HG03159 (cell line): Measurements from ENCODE around the gene PDE6B.
"Not testable (repeated sequence)": the region's sequence is repeated elsewhere in the genome, so short reads cannot be mapped to it uniquely, and the experiment has no call there.

ENCODE experiments used
- ATAC-seq: cut with Tn5 transposase; IDR thresholded peaks from one replicate; pipeline ENCODE4 v1.9.1; 2021; ENCODE audit warnings: mild to moderate bottlenecking, moderate library complexity; ENCODE audit not compliant: unreplicated experiment

PDE6B gene

DNA sequence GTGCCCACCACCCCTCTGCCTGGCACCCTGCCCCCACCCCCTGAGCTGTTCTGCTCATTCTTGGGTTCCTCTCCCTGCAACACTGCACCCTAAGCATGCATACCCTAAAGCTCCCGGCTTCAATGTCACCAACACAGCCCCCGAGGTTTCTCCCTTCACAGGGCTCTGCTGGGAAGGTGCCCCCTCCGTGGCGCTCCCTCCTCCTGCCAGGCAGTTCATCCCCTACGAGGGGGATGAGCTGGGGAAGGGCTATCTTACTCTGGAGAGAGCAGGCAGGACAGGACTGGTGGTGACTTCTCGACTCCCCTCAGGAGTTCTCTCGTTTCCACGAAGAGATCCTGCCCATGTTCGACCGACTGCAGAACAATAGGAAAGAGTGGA lies 42.2 kb downstream of the PDE6B start:
- no peak for ATAC-seq

DNA sequence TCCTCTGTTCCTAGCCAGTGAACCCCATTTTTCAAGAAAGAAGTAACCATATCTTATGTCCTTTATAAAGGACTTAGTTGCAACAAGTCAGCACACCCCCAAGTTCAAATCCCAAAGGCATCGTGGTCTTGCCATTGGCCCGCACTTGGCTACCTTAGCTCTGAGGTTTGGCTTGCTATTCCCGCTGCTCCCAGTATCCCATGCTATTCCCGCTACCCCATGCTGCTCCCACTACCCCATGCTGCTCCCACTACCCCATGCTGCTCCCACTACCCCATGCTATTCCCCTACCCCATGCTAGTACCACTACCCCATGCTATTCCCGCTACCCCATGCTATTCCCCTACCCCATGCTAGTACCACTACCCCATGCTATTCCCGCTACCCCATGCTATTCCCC lies 42.8 kb downstream of the PDE6B start:
- not testable (repeated sequence) for ATAC-seq

- ATAC-seq: not testable (repeated sequence)
Observed at GRCh38 chr4:669806-670559, 44.6 kb downstream of the PDE6B start.

DNA sequence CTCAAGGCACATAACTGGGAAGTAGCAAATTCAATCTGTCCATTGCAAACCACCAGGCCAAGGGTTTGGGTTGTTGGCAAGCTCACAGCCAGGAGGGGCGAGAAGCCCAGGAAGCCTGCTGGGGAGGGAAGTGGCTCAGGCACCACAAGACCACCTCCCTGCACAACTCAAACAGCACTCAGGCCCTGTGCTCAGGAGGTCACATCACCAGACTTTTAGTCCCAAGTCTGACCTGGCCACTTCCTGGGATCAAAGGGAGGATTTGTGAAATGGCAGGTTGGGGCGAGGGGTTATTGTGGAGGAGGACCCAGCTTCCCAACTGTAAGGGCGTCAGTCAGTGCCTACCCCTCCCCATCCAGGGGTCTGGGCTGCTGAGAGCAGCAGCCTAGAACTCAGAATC lies 46.4 kb downstream of the PDE6B start:
- no peak for ATAC-seq

DNA sequence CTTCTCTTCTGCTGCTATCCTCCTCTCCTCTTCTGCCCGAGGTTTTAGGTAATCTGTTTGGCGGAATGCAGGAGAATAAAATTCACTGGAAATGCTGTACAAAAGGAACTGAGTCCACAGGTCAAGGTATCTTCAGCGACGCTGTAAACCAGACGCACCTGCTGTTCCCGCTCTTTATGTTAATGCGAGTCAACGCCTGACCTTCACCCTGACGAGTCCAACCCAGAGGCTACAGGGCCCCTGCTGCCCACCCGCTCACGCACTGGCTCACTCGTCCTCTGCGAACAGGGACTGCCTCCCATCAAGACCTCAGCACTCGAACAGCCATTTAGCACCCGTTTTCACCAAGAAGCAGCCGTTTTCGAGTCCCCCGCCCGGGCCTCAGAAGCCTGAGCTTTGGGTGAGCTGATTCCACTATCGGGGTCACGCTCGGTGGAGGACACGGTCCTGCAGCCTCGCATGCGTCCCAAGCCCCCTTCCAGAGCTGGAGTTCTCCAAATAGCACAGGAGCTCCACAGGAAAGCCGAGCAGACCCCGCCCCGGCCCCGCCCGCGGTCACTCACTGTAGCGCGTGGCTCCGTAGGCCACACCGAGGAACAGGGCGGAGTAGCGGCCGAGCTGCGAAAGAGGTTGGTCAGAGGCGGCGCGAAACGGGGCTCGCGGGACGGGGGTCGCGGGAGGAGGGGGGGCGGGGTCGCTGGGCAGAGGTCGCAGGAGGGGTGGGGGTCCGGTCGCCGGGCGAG lies 48.1 kb downstream of the PDE6B start:
- ATAC-seq: no peak

DNA sequence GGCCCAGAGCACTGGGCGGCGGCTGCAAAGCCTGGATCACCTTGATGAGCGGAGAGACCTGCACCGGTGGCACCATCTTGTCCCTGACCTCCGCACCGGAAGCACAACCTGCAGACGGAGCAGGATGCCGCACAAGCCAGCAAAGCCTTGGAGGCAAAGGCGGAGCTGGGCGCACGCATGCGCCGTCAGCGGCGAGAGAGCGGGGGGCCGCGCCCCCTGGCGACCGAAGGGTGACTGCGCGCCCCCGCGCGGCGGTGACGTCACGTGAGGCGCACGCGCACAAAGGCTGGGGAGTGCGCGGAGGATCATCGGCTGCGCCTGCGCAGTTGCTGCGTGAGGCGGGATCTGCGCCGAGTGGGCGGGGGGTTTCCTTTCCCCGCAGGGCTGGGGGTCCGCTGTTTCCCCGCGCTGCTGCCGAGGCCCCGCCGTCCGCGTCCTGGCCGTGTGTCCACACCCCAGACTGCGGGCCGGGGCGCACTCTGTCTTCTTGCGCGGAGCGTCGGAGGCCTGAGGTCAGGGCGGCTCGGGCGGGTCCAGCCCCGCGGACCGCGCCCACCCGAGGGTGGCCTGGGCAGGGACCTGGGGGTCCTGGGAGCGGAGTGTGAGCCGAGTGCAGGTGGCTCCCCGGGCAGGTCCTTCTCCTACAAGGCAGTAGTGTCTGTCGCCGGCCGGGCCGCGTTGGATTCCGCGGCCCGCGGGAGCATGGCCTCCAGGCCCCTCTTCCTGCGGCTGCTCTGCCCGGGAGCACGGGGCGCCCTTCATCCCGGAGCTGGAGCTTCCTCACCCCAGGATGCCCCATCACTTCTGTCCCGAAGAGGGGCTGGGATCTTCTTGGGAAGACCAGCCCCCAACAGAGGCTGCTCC lies 49.0 kb downstream of the PDE6B start, which contains the start of the genes ATP5ME and MYL5:
TSS of gene ATP5ME (minus strand) at position 105 of the 864 bp plus-strand sequence. CDS start at position 76, 29 bp downstream.
TSS of gene MYL5 (plus strand) at position 371 of the 864 bp plus-strand sequence. CDS start 3,485 bp downstream, outside the sequence.
- ATAC-seq: peak; percentile 82

GRCh38 chr4:675036-675882 lies 49.9 kb downstream of the PDE6B start:
- peak; percentile 2 for ATAC-seq

- peak; percentile 28 for ATAC-seq
Observed at GRCh38 chr4:675980-676870, 50.9 kb downstream of the PDE6B start.

DNA sequence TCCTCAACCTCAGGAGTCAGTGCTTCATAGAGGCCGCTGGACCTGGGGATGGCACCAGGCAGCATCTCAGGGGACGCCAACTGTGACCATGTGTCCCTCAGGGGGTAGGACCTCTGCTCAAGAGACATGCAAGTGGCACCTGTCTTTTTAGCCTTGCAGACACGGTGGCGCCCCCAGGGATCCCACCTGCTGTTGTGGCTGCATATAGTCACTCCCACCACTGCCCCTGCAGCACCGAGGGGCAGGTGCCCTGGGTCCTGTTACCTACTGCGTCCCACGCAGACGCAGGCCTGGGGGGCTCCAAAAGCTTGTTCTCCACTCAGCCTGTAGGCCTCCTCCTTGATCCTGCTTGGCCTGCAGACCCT lies 51.5 kb downstream of the PDE6B start:
- ATAC-seq: no peak

GRCh38 chr4:677431-678293 lies 52.3 kb downstream of the PDE6B start:
- ATAC-seq: no peak

GRCh38 chr4:678331-679103 lies 53.1 kb downstream of the PDE6B start:
- no peak for ATAC-seq

GRCh38 chr4:679104-679481 lies 53.7 kb downstream of the PDE6B start:
- no peak for ATAC-seq

- ATAC-seq: no peak
Observed at GRCh38 chr4:679629-680028, 54.3 kb downstream of the PDE6B start.

DNA sequence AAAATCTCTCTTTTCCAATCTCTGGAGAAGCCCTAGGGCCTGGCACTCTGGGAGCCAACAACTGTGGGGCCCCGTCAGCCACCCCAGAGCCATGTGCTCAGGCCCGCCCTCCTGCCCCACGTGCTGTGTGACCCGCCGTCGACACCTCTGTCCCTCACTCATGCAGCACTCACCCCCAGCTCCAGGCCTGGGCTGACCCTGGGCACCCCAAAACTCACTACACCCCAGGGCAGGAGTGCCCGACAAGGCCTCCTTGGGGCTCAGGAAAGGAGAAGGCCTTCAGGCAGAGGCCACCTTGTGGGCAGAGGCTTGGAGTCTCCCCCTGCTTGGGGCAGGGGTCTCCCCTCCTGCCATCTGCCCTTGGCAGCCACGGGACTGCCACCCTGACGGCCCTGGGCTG lies 54.7 kb downstream of the PDE6B start:
- no peak for ATAC-seq

GRCh38 chr4:680551-680927 lies 55.2 kb downstream of the PDE6B start:
- ATAC-seq: no peak

GRCh38 chr4:680928-681645 lies 55.7 kb downstream of the PDE6B start:
- no peak for ATAC-seq
